Measurements from ENCODE around the gene EPHA4.

The EPHA4 gene

DNA sequence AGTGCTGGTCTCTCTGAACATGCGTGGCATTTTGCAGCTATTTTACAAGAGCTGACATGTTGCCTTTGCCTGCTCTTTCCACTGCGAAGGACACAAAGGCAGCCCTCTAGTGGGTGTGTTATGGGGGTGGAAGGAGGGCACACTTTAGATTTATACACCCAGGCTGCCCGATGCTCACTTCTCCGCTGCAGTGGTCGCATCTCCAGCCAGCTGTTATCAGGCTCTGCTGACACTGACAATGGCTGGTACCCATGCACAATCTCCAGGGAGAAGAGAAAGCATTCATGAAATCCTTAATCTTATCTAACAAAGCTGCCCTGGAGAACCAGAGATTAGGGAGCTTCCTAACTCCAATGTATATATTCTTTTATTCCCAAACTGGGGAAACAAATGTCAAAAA is 113.5 kb downstream of the EPHA4 start:
- no peak for TF ChIP-seq EGR1 (IDR thresholded peaks at IDR 0.05)
- TF ChIP-seq TAF1 (IDR thresholded peaks at IDR 0.05; ENCODE audit: low read depth), result no peak
- no peak for TF ChIP-seq CREB1 (IDR thresholded peaks at IDR 0.05; ENCODE audit: low read depth)
- TF ChIP-seq EP300 (IDR thresholded peaks at IDR 0.05; ENCODE audit: borderline replicate concordance), result no peak
- TF ChIP-seq CEBPB (IDR thresholded peaks at IDR 0.05), result no peak
- TF ChIP-seq TEAD4 (IDR thresholded peaks at IDR 0.05), result no peak
- TF ChIP-seq YY1 (IDR thresholded peaks at IDR 0.05; ENCODE audit: low read depth), result no peak
- TF ChIP-seq, protein P1, sequence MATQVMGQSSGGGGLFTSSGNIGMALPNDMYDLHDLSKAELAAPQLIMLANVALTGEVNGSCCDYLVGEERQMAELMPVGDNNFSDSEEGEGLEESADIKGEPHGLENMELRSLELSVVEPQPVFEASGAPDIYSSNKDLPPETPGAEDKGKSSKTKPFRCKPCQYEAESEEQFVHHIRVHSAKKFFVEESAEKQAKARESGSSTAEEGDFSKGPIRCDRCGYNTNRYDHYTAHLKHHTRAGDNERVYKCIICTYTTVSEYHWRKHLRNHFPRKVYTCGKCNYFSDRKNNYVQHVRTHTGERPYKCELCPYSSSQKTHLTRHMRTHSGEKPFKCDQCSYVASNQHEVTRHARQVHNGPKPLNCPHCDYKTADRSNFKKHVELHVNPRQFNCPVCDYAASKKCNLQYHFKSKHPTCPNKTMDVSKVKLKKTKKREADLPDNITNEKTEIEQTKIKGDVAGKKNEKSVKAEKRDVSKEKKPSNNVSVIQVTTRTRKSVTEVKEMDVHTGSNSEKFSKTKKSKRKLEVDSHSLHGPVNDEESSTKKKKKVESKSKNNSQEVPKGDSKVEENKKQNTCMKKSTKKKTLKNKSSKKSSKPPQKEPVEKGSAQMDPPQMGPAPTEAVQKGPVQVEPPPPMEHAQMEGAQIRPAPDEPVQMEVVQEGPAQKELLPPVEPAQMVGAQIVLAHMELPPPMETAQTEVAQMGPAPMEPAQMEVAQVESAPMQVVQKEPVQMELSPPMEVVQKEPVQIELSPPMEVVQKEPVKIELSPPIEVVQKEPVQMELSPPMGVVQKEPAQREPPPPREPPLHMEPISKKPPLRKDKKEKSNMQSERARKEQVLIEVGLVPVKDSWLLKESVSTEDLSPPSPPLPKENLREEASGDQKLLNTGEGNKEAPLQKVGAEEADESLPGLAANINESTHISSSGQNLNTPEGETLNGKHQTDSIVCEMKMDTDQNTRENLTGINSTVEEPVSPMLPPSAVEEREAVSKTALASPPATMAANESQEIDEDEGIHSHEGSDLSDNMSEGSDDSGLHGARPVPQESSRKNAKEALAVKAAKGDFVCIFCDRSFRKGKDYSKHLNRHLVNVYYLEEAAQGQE (IDR thresholded peaks at IDR 0.05; ENCODE audit: low read depth), result no peak
- TF ChIP-seq NFIC (IDR thresholded peaks at IDR 0.05), result no peak

DNA sequence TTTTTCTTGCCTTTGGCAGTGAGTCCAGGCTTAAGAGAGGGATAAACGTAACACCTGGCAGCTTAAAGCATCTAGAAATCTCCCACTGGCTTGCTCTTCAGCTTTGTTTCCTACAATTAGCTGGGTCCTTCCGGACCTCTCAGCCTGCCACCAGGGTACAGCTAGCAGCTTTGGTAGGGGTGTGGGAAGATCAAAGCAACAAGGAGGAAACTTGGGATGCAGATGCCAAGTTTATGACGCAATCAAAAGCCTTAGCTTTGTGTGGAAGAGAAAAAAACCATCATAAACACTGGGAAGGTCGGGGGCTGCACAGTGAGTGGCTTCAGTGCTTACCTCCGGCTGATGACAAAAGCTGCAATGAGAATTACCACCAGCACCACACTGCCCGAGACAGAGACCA is 116.9 kb downstream of the EPHA4 start:
- TF ChIP-seq CEBPB (IDR thresholded peaks at IDR 0.05), result no peak
- no peak for TF ChIP-seq FOXM1 (IDR thresholded peaks at IDR 0.05; ENCODE audit: borderline replicate concordance, low read depth)

DNA sequence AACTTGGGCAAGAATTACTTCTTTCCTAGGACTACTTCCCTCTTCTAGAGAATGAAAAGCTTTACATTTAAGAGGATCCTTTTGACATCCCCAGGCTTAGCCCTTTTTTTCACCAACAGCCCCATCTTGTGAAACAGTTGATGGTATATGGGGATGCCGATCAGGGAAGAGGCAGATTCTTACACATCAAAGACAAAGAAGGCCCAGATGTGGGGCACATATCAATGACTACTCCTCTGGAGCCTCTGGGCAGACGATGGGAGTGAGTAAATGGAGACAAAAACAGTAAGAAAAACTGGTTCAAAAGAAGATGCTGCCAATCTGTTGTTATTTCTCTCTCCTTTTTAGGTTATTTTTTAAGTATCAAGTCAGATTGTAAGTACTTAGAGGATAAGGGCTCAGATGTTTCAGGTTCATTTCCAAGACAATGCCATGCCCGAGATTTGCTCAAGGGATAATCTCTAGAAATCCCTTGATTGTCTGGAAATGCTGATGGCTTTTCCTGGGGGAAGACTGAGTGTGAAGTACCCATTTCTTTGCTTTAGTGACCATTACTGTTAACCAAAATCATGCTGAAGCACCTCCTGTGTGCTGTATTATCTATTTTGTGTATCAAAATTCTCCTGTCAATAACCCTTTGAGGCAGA is 117.5 kb downstream of the EPHA4 start:
- TF ChIP-seq TAF1 (IDR thresholded peaks at IDR 0.05; ENCODE audit: low read depth) (no peak), ZBTB7A (IDR thresholded peaks at IDR 0.05; ENCODE audit: low read depth) (no peak), EGR1 (IDR thresholded peaks at IDR 0.05) (no peak), FOXM1 (IDR thresholded peaks at IDR 0.05; ENCODE audit: borderline replicate concordance, low read depth) (no peak)

DNA sequence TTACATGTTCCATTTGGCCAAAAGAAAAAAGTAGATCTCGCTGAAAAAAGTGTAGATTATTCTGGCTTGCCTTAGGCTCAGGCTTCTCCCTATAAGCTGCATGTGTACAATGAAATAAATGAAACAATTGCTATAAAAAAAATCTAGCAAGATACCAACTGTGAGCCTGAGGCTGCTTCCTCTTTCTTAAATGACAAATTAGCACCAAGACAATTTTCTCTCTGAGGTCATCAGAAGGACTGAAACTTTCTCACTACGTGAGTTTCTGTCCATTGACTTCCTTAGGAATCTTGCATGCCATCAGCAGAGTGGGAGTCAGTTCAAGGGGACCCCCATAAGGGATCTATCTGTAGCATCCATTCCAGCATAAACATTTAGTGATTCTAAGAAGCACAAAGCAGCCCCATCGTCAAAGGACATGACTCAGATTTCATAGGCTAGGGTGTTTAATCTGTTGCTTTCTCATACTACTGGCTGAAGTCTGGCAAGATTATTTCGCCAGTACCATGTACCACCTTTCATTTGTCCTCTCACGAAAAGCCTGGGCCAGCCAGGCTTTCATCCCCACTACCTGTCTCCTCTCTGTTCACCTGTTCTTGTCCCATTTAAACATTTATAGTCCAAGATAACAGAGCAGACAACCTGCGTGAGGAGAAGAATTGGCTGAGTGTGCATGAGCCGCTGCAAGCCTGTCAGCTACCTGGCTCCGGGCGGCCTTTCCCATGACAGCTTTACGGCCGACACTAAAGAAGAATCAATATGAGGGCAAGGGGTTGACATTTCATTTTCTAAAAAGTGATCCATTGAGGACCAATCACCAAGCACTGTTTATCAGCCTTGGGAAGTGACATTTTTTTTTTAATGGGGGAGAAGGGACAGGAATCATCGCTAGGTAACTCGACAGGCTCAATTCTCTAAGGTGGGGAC is 120.0 kb downstream of the EPHA4 start:
- TF ChIP-seq ZBTB7A (IDR thresholded peaks at IDR 0.05; ENCODE audit: low read depth) (no peak), CREB1 (IDR thresholded peaks at IDR 0.05; ENCODE audit: low read depth) (no peak), TEAD4 (IDR thresholded peaks at IDR 0.05) (no peak), FOXM1 (IDR thresholded peaks at IDR 0.05; ENCODE audit: borderline replicate concordance, low read depth) (no peak), TAF1 (IDR thresholded peaks at IDR 0.05; ENCODE audit: low read depth) (no peak), YY1 (IDR thresholded peaks at IDR 0.05; ENCODE audit: low read depth) (no peak), TCF12 (IDR thresholded peaks at IDR 0.05; ENCODE audit: low read depth) (no peak)

DNA sequence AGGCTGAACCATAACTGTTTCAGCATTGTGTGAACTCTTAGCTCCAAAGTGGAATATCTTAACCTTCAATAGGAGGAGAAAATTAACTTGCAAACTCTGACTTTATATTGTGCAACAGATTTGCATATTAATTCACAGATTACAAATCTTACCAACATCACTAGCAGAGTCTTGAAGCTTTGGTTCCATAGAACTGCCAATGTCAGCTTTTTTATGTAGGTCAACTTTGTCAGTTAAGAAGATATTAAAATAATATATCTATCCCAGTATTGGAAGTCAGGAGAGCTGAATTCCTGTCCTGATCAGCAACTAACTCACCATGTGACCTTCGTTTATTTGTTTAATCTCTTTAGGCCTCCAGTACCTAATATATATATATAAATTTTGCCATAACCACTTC is 121.8 kb downstream of the EPHA4 start:
- TF ChIP-seq TAF1 (IDR thresholded peaks at IDR 0.05; ENCODE audit: low read depth) (no peak), ZBTB7A (IDR thresholded peaks at IDR 0.05; ENCODE audit: low read depth) (no peak), EP300 (IDR thresholded peaks at IDR 0.05; ENCODE audit: borderline replicate concordance) (no peak), NFIC (IDR thresholded peaks at IDR 0.05) (no peak), EGR1 (IDR thresholded peaks at IDR 0.05) (no peak), CEBPB (IDR thresholded peaks at IDR 0.05) (no peak), YY1 (IDR thresholded peaks at IDR 0.05; ENCODE audit: low read depth) (no peak), TCF12 (IDR thresholded peaks at IDR 0.05; ENCODE audit: low read depth) (no peak), FOXM1 (IDR thresholded peaks at IDR 0.05; ENCODE audit: borderline replicate concordance, low read depth) (no peak), TEAD4 (IDR thresholded peaks at IDR 0.05) (no peak), RAD21 (IDR thresholded peaks at IDR 0.05; ENCODE audit: low read depth) (no peak), CREB1 (IDR thresholded peaks at IDR 0.05; ENCODE audit: low read depth) (no peak)
- TF ChIP-seq, protein P2, sequence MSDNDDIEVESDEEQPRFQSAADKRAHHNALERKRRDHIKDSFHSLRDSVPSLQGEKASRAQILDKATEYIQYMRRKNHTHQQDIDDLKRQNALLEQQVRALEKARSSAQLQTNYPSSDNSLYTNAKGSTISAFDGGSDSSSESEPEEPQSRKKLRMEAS (IDR thresholded peaks at IDR 0.05), result no peak
- TF ChIP-seq, protein P3, sequence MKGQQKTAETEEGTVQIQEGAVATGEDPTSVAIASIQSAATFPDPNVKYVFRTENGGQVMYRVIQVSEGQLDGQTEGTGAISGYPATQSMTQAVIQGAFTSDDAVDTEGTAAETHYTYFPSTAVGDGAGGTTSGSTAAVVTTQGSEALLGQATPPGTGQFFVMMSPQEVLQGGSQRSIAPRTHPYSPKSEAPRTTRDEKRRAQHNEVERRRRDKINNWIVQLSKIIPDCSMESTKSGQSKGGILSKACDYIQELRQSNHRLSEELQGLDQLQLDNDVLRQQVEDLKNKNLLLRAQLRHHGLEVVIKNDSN (IDR thresholded peaks at IDR 0.05), result no peak
- TF ChIP-seq, protein P1 (IDR thresholded peaks at IDR 0.05; ENCODE audit: low read depth), result no peak

DNA sequence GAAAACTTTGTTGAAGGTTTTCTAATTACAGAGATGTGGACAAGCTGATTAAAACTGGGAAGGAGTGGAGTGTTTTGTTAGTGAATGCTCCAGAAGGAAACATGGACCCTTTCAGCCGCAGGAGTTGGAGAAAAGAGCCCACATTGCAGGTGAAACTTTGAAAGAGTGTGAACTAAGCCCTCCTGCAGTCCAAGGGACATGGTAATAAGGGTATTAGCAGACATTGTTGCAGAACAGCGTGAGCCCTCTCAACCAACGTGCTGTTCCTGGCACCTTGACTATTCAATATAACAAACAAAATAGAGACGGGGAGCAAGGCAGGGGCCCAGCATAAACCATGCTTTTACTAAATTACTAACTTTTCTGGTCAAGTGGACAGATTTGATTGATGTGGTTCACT is 122.7 kb downstream of the EPHA4 start:
- TF ChIP-seq TCF12 (IDR thresholded peaks at IDR 0.05; ENCODE audit: low read depth), result no peak
- TF ChIP-seq CREB1 (IDR thresholded peaks at IDR 0.05; ENCODE audit: low read depth), result no peak
